ENCODE data around the gene RLF.

The RLF gene

DNA sequence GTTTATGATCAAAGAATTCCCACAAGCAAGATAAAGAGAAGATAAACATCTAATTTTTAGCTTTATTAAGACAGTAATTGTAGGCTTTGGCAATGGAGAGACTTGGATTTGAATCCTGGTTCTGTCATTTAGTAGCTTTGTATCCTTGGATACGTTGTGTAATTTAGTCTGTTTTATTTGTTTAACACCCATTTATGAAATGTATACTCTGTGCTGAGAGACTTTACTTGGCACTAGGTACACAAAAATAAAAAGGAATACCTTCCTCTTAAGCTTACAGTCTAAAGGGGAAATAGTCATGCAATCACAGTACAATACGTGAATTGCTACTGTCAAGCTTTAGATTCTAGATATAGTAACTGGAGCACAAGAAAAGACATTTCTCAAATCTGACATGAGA is 120.7 kb downstream of the RLF start:
- DNase-seq = no peak
